NCI-H2107 (cell line): ENCODE data around the gene DTNB.
"Not testable (repeated sequence)": the region's sequence is repeated elsewhere in the genome, so short reads cannot be mapped to it uniquely, and the experiment has no call there.

Experiments used
- DNase-seq: peaks from one replicate; lab custom pipeline; 2025; lab: John Stamatoyannopoulos, UW

DTNB gene

GRCh38 chr2:25587361-25587760 is 86.0 kb downstream of the DTNB start:
- no peak for DNase-seq

GRCh38 chr2:25586726-25587144 is 86.6 kb downstream of the DTNB start:
- no peak for DNase-seq

DNA sequence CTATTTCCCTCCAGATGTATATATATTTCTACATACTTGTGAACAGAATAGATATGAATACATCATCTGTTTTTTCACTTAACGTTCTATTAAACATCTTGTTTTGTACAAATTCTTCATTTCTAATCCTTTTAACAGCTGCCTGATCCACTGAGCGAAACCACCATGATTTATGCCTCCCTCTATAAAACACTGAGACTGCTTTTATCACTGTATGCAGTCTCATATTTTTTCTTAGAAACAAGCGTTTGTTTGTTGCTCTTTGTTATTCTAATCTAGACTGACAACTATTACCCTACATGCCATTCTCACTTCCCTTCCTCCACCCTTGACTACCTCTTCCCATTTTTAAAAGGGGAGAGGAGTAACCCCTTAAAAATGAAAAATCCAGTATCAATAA is 88.2 kb downstream of the DTNB start:
- no peak for DNase-seq

- no peak for DNase-seq
Observed at GRCh38 chr2:25582077-25582830, 91.1 kb downstream of the DTNB start.

- DNase-seq, result no peak
Observed at GRCh38 chr2:25576596-25576995, 96.8 kb downstream of the DTNB start.

DNA sequence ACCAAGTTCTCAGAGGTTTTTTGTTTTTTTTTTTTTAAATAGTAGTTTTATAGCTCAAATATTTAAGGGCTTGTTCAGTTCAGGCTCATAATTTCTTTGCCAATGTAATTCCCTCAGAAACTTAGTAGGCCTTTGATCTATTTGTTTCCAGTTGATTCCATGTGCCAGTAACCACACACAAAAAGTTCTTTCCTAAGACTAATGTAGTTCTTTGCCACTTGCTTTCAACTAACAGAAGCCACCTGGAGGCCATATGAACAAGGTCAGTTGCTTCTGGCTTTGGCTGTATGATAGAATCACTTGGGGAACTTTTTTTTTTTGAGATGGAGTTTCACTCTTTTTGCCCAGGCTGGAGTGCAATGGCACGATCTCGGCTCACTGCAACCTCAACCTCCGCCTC is 100.7 kb downstream of the DTNB start:
- no peak for DNase-seq

DNA sequence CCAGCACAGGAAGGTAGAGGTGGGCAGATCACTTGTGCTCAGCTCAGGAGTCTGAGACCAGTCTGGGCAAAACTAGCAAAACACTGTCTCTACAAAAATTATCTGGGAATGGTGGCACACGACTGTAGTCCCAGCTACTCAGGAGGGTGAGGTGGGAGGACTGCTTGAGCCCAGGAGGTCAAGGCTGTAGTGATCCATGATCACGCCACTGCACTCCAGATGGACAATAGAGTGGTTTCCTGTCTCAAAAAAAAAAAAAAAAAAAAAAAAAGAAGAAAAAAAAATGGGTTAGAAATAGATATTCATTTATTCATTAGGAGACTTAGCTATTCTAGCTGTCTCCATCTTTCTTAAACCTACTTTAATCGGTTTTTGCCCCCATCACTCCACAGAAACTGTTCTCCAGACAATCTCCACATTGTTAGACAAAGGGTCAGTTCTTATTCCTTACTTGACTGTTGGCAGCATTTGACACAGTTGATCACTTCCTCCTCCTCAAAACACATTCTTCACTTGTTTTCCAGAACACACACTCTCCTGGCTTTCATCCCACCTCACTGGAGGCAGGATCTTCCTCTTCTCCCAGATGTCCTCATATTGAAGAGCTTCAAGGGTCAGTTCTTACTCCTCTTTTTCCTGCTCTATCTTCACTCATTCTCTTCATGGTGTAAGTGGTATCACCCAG is 103.1 kb downstream of the DTNB start:
- no peak for DNase-seq

DNA sequence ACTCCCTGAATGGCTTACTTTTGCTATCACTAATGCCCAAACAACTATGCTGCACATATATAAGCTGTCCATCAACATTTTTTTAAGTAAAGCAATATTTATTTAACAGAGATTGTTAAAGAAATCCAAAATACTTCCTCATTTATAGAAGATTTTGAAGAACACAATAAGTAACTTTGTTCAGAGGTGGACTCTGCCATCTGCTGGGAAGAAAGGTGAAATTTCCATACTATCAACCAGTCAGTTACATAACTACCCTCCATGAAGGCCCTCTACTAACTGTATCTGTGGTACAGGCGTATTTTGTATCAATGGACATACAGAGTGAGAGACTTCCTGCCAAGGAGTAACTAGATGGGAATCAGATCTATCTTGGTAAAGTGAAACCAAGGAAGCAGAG is 106.0 kb downstream of the DTNB start:
- DNase-seq, result no peak

DNA sequence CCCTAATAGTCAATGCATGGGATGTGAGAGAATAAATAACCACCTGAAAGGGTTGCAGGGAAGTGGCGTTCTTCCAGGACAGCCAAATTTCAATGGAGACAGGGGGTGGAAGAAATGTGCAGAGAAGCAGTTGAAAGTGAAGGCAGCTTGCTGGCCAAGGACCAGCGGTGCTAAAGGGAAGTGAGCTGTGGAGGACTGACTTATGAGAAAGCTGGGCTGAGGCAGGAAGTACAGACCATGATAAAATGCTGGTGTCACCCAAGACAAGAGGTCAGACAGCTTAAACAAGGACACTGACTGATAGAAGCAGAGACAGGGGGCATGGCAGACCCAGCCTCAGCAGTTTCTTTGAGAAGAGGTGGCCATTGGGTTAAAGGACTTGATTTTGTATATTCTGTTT is 106.7 kb downstream of the DTNB start:
- no peak for DNase-seq

- no peak for DNase-seq
Observed at GRCh38 chr2:25566094-25566493, 107.3 kb downstream of the DTNB start.

- no peak for DNase-seq
Observed at GRCh38 chr2:25561136-25561850, 112.1 kb downstream of the DTNB start.

- no peak for DNase-seq
Observed at GRCh38 chr2:25559148-25559547, 114.2 kb downstream of the DTNB start.

DNA sequence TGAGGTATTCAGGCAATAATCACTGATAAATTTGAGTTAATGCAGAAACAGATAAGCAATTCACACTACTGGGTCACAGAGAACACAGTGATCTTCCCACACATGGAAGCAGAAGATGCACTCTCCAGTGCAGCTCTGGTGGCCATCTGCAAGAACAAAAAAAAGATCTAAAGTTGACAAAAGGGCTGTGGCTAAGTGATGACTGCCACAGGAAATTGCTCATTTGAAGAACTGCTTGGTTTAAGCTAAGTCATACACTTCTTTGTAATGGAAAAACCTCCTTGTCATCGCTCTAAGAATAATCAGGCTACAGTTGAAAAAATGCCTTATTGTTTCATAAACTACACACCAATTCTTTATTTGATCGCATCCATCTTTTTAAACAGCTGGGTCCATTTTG is 115.1 kb downstream of the DTNB start:
- no peak for DNase-seq

DNA sequence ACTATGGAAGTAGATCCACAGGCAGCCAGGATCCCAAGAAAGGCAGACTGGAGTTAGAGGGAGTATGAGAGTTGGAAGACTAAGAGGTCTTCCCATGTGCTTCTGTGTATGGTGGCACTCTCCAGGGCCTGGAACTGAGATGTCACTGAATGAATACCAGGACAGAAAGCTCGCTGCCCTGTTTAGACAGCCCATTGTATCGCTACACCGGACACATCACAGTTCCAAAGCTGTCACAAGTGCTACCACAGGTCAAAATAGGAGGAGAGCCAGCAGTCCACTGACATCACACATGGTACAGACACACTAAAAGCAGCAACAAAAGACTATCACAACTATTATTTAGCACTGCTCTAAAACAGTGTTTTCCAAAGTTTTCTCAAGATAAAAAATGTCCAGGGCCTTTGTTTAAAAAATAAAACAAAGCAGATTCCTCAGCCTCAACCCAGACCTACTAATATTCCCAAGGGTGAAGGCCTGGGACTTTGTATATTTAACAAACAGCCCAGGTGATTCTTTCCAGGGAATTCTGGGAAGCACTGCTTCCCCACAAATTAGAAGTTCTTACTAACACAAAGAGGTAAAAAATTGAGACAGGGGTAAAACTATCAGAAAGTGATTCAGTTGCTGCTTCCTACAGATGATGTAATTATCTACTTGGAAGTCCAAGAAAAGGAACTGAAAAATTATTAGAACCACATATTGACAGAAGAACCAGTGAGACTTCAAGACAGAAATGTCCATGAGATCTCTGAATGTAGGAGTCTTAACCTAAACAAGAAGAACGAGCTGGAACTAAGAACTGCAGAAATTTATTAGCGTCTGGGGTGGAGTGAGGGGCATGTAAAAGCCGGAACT is 116.0 kb downstream of the DTNB start:
- DNase-seq, result no peak

DNA sequence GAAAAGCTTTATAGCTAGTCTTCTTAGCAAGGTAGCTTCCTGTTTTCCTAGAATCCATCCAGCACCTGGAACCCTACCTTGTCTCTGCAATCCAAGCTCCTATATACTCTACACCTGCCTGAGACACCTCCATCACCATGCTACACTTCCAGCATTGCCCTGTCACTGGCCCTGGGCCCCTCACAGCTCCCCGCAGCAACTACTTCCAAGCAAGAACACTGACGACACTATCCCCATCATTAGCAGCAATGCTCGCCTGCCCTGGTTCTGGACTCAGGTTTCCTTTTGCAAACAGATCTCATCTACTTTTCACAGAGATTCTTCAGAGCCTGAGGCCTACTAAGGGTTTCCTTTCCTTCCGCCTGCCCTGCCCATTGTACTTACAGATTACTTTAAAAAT is 121.1 kb downstream of the DTNB start:
- no peak for DNase-seq

- no peak for DNase-seq
Observed at GRCh38 chr2:25551316-25551715, 122.1 kb downstream of the DTNB start.

GRCh38 chr2:25549571-25549970 is 123.8 kb downstream of the DTNB start:
- DNase-seq, result not testable (repeated sequence)

DNA sequence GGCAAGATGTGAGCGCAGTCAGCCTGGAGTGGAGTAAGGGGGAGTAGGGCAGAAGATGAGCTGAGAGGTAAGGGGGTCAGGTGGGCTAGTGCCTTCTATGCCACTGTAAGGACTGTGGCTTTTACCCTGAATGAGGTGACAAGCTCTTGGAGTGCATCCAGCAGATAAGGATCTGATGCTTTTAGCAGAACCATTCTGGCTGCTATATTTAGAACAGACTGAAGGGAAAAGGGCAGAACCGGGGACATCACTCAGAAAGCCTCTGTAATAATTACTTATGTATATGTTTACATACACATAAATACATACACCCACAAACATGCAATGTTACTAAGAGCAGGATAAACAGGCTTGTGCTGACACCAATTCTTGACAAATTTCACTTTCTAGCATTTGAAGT is 124.8 kb downstream of the DTNB start:
- DNase-seq, result no peak

DNA sequence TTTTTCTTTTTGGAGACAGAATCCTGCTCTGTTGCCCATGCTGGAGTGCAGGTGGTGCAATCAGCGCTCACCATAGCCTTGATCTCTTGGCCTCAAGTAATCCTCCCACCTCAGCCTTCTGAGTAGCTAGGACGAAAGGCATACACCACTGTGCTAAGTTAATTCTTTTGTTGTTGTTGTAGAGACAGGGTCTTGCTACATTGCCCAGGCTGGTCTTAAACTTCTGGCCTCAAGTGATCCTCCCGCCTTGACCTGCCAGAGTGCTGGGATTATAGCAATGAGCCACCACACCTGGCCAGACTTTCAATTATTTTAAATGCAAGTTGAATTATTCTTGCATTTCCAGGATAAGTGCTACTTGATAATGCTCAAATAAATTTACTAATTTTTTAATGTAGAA is 126.5 kb downstream of the DTNB start:
- no peak for DNase-seq

GRCh38 chr2:25545899-25546298 is 127.5 kb downstream of the DTNB start:
- DNase-seq, result no peak

GRCh38 chr2:25544445-25544844 is 128.9 kb downstream of the DTNB start:
- no peak for DNase-seq

- DNase-seq, result no peak
Observed at GRCh38 chr2:25543939-25544338, 129.4 kb downstream of the DTNB start.
